ENCODE measurements around the gene NAV2. TPM values are rescaled to one million over a fixed set of nuclear protein-coding genes. Genes with fewer than 3 reads are reported as not detected.
"Not testable (repeated sequence)": the region's sequence is repeated elsewhere in the genome, so short reads cannot be mapped to it uniquely, and the experiment has no call there.

NAV2 gene
- total RNA-seq, 1 donor from 2014 or later: 47.3 TPM

DNA sequence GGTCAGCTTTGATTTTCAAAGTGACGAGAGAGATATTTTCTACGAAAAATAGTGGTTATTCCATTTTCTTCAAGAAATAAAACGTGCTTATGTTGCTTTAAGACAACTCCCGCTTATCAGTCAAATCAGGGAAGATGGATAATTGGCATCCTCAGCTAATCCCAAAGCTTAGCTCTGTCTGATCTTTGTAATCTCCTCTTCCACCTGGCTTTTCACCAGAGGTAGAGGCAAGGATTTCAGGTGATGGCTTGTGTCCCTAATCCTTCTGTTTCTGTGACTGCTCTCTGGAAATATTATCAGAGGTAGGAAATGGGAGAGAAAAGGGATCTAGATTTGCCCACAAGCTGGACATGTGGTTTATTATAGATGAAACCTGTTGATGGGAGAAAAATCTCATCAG is 368.7 kb downstream of the NAV2 start:
- no peak for DNase-seq (ENCODE audit: low spot score)

DNA sequence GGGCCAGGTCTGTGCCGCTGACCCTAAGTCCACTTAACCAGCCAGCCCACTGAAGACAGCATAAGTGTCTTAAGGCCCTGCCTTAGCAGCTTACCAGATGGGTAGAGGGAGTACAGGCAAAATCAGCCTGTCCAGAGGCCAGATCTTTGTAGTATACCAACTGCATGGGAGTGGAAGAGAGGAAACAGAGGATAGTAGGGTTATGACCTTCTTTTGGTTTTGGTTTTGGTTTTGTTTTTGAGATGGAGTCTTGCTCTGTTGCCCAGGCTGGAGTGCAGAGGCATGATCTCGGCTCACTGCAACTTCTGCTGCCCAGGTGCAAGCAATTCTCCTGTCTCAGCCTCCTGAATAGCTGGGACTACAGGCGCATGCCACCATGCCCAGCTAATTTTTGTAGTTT is 371.2 kb downstream of the NAV2 start:
- DNase-seq (ENCODE audit: low spot score): not testable (repeated sequence)

GRCh38 chr11:20084921-20085814 is 372.5 kb downstream of the NAV2 start:
- DNase-seq (ENCODE audit: low spot score): no peak

DNA sequence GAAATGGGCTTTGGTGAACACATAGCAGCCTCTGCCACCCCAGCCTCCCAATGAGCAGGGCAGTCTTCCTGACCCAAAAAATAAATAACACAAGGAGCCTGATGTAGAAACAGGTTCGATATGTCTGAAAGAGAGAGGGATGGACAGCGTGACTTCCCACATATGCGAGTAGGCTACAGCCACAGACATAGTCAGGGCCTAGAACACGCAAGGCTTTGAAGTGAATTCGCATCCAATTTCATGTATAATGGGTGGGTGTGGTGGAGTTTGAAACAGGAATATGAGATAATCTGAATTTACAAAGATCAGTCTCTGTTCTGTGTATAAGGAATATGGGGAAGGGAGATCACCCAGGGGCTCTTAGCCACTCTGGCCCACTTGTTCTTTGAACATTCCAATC is 373.3 kb downstream of the NAV2 start:
- DNase-seq (ENCODE audit: low spot score): no peak

GRCh38 chr11:20087118-20087521 is 374.5 kb downstream of the NAV2 start:
- no peak for DNase-seq (ENCODE audit: low spot score)

GRCh38 chr11:20088397-20089225 is 376.0 kb downstream of the NAV2 start:
- no peak for DNase-seq (ENCODE audit: low spot score)

DNA sequence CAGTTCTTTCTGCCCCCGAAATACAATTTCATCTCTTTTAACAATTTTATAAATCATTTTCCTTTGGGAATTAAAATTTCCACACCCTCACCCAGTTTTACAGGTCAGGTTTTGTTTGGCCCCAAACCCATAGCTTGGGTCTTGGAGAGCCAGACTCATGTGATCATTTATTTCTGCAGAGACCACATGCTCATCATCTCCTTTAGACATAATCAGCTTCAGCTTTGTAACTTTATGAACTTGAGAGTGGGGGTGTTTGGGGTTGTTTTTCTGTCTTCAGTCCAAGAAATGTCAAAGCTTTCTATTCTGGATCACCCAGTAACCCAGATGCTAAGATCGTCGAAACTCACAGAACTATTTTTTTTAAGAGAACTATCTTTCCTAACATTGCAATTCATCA is 376.7 kb downstream of the NAV2 start:
- no peak for DNase-seq (ENCODE audit: low spot score)

GRCh38 chr11:20089796-20090653 is 377.4 kb downstream of the NAV2 start:
- DNase-seq (ENCODE audit: low spot score): no peak

GRCh38 chr11:20090654-20091374 is 378.2 kb downstream of the NAV2 start:
- DNase-seq (ENCODE audit: low spot score): no peak

GRCh38 chr11:20093775-20094174 is 381.1 kb downstream of the NAV2 start:
- no peak for DNase-seq (ENCODE audit: low spot score)

GRCh38 chr11:20095189-20095588 is 382.6 kb downstream of the NAV2 start:
- DNase-seq (ENCODE audit: low spot score): no peak

DNA sequence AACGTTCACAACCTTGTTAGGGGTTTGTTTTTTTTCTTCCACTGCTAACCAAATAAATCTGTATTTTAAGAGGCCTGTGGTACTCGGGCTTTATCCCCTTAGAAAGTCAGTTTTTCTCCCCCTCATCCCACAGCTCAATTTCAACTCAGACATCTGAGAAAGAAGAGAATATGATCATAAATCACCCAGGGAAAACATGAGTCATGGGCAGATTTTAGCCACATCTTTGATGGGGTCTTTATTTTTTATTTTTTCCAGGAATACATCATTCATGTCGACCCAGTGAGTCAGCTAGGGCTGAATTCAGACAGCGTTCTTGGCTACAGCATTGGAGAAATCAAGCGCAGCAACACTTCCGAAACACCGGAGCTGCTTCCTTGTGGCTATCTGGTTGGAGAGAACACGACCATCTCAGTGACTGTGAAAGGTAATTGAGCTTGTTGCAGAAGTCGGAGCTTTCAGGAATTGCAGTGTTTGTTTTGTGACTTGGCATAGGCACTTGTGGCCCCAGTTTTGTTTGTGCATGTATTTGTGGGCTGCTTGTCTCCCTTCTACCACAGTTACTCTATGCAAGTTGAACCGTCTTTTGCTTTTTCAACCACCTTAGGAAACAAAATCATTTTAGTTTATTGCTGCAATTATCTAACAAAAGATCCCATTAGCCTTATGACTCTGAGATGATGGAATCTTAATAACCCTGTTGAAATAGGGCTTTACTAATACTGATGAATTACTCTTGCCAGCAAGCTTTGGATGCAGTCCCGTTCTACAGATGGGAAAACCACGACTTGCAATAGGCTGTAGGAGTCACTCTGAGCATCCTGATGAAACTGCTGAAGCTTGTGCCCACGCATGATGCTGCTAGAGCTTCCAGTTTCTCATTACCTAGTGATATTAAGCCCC is 384.9 kb downstream of the NAV2 start:
- no peak for DNase-seq (ENCODE audit: low spot score)

GRCh38 chr11:20099527-20099926 is 386.9 kb downstream of the NAV2 start:
- no peak for DNase-seq (ENCODE audit: low spot score)

DNA sequence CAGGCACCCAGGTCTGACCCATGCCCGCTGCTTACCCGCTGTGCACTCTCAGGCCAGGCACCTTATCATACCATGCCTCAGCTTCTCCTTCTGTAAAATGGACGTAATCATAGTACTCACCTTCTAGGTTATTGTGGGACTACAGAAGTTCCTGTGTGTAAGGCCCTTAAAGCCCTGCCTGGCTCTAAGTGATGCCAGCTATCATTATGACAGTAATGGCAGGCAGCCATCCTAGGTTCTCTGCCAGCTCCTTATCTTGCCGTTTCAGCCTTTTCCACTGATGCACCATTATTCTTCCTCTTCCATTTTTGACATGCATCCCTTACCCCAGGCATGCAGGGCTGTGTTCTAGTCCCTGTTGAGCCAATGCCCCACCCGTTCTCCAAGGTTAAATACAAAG is 389.8 kb downstream of the NAV2 start:
- no peak for DNase-seq (ENCODE audit: low spot score)

- DNase-seq (ENCODE audit: low spot score): no peak
Measured at GRCh38 chr11:20103281-20103680, 390.6 kb downstream of the NAV2 start.

DNA sequence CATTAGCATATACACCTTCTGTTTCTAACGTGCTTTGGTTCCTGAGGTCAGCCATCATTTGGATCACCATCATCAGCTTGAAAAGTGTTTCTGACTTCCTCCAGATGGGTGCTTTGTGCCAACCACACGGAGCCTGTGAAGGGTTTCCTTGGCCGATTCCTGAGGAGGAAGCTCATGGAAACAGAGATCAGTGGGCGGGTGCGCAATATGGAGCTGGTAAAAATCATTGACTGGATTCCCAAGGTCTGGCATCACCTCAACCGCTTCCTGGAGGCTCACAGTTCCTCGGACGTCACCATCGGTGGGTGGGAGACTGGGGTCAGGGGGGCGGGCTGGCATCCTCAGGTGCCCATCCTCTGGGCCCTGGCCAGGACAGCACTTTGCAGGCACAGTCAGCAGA is 392.8 kb downstream of the NAV2 start:
- no peak for DNase-seq (ENCODE audit: low spot score)

DNA sequence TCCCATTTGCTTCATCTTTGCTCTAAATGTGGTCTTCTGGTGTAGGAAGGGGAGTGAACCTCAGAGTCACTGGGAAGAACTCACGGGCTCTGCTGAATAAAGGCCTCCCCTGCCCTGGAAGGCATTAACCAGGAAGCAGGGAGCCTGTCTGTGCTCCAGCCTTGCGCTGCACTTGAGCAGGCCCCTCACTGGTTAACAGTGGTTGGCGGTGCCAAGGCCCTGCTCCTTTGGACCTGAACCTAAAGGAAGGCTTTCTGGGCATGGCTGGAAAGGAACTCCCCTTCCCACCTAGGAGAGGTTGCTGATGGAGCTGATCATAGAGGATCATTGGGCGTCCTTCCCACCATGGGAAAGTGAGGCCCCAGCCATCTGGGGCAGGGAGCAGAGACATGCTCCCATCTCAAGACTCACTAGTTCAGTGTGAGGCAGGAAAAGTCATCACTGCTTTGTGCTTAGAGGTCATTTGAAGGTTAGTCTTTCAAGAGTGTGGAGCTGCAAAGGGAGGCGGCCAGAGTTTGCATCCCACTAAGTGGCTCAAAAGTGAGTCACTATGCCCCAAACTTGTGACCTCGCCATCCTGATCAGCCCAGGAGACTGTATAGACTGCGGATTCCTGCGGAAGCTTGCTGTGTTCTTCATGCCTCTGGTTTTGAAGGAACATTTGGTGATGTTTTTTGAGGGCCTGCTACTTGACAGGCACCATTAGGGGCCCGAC is 397.3 kb downstream of the NAV2 start:
- DNase-seq (ENCODE audit: low spot score): no peak

- DNase-seq (ENCODE audit: low spot score): no peak
Measured at GRCh38 chr11:20110908-20111669, 398.5 kb downstream of the NAV2 start.

GRCh38 chr11:20111871-20112270 is 399.2 kb downstream of the NAV2 start:
- DNase-seq (ENCODE audit: low spot score): no peak
